ENCODE measurements around the gene PRELP. TPM values are rescaled to one million over a fixed set of nuclear protein-coding genes. Genes with fewer than 3 reads are reported as not detected.
A peak's percentile ranks its signal among the peaks of the same experiment; 100 is the strongest.
"Not testable (repeated sequence)": the region's sequence is repeated elsewhere in the genome, so short reads cannot be mapped to it uniquely, and the experiment has no call there.

PRELP gene
- total and polyA plus RNA-seq, 7 donors: 0.92 to 133 (median 45.7) TPM

DNA sequence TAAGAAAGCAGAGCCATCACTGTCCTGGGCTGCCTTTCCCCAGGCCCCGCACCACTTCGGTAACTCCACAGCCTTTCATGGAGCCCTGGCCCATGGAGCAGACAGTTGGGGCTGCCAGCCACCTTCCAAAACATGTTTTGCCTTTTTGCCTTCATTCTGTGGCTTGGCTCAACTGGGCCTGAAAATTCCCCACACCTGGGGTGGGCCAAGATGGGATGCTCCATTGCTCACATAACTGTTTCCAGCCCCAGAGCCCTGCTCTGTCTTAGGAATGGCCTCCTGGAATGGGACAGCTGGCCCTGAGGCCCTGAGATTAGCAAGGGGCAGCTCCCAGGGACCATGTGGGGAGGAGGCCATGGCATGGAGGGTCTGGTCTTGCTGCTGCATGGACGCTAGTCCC lies 10.9 kb upstream of the PRELP start:
- Histone ChIP-seq H3K4me1 (peaks cover 0 to 68% (median 60%) of the 10 kb centered on the region in 4 donors), H3K36me3 (no peaks in the 10 kb centered on the region), H3K27ac (peak overlapping the region; percentile 89 to 95 (median 94)), H3K27me3 (no peaks in the 10 kb centered on the region), H3K9me3 (no peaks in the 10 kb centered on the region), H3K4me3 (no peak overlapping the region)
- TF ChIP-seq, protein P1, sequence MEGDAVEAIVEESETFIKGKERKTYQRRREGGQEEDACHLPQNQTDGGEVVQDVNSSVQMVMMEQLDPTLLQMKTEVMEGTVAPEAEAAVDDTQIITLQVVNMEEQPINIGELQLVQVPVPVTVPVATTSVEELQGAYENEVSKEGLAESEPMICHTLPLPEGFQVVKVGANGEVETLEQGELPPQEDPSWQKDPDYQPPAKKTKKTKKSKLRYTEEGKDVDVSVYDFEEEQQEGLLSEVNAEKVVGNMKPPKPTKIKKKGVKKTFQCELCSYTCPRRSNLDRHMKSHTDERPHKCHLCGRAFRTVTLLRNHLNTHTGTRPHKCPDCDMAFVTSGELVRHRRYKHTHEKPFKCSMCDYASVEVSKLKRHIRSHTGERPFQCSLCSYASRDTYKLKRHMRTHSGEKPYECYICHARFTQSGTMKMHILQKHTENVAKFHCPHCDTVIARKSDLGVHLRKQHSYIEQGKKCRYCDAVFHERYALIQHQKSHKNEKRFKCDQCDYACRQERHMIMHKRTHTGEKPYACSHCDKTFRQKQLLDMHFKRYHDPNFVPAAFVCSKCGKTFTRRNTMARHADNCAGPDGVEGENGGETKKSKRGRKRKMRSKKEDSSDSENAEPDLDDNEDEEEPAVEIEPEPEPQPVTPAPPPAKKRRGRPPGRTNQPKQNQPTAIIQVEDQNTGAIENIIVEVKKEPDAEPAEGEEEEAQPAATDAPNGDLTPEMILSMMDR (IDR thresholded peaks at IDR 0.05): no peak
- TF ChIP-seq EP300 (IDR thresholded peaks at IDR 0.05): no peak
- TF ChIP-seq POLR2AphosphoS5 (IDR thresholded peaks at IDR 0.05): no peak
- no peak for TF ChIP-seq POLR2A (IDR thresholded peaks at IDR 0.05)
- intact Hi-C loops (cut with DNase I): loop anchor here (1.0 to 2.0 kb wide), 2 partner anchors 22 to 186 kb away; no protein-coding TSS in a partner anchor
- 94% methylated on average over 3 of the region's 3 CpGs for WGBS, 2 donors
- DNase-seq: peak; percentile 59

DNA sequence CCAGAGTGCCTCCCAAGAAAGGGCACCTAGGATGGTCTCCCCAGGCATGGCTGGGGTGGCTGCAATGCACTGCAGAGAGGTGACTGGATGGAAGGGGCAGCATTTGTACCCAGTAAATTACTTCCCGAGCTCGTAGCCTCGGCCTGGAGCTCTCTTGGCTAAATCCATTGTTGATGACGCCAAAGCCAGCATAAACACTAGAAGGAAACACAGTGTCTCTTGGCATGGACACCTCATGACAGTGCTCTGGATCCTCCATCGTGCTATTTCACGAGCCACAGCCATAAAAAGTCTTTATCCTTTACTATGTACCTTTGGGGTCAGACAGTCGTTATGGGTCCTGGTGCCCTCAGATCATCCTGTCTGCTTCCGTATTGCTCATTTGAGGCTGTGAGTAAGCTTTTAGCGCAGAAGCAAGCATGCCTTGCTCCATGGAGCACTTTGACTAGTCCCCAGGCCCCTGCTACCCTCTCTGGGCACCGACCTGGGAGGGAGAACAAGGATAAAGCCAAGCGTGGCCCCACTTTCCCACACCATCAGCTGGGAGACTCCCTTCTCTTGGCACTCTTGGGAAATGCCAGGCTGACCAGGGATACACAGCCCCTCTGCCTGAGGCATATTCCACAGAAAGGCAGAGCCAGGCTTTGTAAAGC lies 10.3 kb upstream of the PRELP start:
- no peak overlapping the region for H3K4me3 ChIP-seq
- H3K27ac ChIP-seq: peak overlapping the region; percentile 89 to 95 (median 94)
- no peaks in the 10 kb centered on the region for H3K27me3 ChIP-seq
- peak; percentile 95 for DNase-seq
- no peaks in the 10 kb centered on the region for H3K36me3 ChIP-seq
- TF ChIP-seq, protein P1 (IDR thresholded peaks at IDR 0.05): no peak
- TF ChIP-seq POLR2AphosphoS5 (IDR thresholded peaks at IDR 0.05): peak; percentile 88 to 95 (median 92)
- peak; percentile 99 to 100 (median 100) for TF ChIP-seq EP300 (IDR thresholded peaks at IDR 0.05)
- intact Hi-C loops (cut with DNase I): loop anchor here (2.0 kb wide), 1 partner anchor 22 kb away; no protein-coding TSS in a partner anchor
- no peaks in the 10 kb centered on the region for H3K9me3 ChIP-seq
- peaks cover 0 to 68% (median 60%) of the 10 kb centered on the region in 4 donors for H3K4me1 ChIP-seq
- WGBS, 2 donors: 80 to 87% methylated on average over 11 of the region's 11 CpGs

DNA sequence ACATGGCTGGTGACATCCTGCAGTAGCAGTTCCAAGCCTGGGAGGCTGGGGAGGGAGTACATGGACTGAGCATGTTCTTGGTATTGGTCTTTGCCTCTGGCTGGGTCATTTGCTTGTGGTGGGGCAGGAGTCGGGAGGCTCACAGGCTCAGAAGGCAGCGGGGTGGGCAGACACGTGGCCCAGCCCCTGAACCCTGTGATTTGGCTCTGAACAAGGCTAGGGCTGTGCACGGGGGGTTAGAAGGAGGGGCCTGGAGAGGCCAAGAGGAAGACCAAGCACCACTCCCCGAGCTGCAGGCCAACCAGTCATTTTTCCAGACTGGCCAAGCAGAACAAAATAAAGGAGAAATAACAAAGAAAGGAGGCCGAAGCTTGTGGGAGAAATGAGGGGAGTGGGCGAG lies 9.7 kb upstream of the PRELP start:
- TF ChIP-seq EP300 (IDR thresholded peaks at IDR 0.05) (peak in 1 of 4 donors; percentile 43), POLR2AphosphoS5 (IDR thresholded peaks at IDR 0.05) (peak; percentile 7 to 63 (median 32))
- TF ChIP-seq, protein P1 (IDR thresholded peaks at IDR 0.05): no peak
- Histone ChIP-seq H3K9me3 (no peaks in the 10 kb centered on the region), H3K27me3 (no peaks in the 10 kb centered on the region), H3K27ac (peak overlapping the region; percentile 89 to 95 (median 94)), H3K4me3 (no peak overlapping the region), H3K36me3 (no peaks in the 10 kb centered on the region), H3K4me1 (peaks cover 0 to 68% (median 60%) of the 10 kb centered on the region in 4 donors)
- intact Hi-C loops (cut with DNase I): loop anchor here (2.0 kb wide), 1 partner anchor 21 kb away; no protein-coding TSS in a partner anchor
- DNase-seq: peak; percentile 92
- WGBS, 2 donors: 53 to 56% methylated on average over 7 of the region's 7 CpGs

DNA sequence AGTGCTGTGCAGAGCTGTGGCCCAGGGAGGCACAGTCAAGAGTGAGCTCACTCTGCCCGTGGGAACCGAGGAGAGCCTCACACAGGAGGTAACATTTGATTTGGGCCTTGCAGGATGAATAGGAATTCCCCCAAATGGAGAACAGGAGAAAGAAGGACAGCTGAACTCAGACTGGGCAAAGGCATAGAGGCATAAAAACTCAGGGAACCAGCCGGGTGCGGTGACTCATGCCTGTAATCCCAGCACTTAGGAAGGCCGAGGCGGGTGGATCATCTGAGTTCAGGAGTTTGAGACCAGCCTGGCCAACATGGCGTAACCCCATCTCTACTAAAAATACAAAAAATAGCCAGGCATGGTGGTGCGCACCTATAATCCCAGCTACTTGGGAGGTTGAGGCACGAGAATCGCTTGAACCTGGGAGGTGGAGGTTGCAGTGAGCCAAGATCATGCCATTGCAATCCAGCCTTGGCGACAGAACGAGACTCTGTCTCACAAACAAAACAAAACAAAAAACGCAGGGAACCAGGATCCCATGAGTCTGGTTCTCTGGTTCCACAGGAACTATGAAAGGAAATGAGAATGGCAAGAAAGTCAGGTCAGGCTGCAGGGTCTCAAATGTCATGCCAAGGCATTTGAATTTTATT lies 8.6 kb upstream of the PRELP start:
- H3K36me3 ChIP-seq; DNase-seq; intact Hi-C loops (cut with DNase I); H3K4me3 ChIP-seq; H3K9me3 ChIP-seq; H3K27me3 ChIP-seq: not testable (repeated sequence)
- Histone ChIP-seq H3K4me1 (peaks cover 0 to 65% (median 60%) of the 10 kb centered on the region in 4 donors), H3K27ac (peak overlapping the region; percentile 89 to 95 (median 94))
- WGBS, 2 donors: 85 to 86% methylated on average over 13 of the region's 13 CpGs

DNA sequence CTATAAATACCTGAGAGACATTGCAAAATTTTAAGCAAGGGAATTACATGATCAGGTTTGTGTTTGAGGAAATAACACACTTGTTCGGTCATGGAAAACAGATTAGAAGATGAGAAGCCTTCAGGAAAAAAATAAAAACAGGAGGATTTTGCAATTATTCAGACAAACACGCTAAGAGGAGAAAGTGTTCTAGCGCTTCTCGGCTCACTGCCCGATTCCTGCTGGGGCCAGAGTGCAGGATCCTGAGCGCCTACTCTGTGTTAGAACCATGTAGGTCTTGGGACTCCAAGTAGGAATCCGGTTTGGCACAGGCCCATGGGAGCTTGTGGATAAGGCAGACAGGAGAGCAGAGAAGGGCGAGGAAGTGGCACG lies 8.1 kb upstream of the PRELP start:
- Histone ChIP-seq H3K36me3 (no peaks in the 10 kb centered on the region), H3K9me3 (no peaks in the 10 kb centered on the region), H3K4me3 (no peak overlapping the region), H3K4me1 (peaks cover 0 to 60% (median 58%) of the 10 kb centered on the region in 4 donors), H3K27ac (peak overlapping the region; percentile 89 to 95 (median 94)), H3K27me3 (no peaks in the 10 kb centered on the region)
- DNase-seq: peak; percentile 94
- intact Hi-C loops (cut with DNase I): no loop called here
- 81 to 84% methylated on average over 9 of the region's 9 CpGs for WGBS, 2 donors
- TF ChIP-seq POLR2AphosphoS5 (IDR thresholded peaks at IDR 0.05) (peak in 2 of 4 donors; percentile 7 to 8), POLR2A (IDR thresholded peaks at IDR 0.05) (no peak)

All from sigmoid colon (tissue), 7 donors.